ENCODE data around the gene POLR3H. TPM values are rescaled to one million over a fixed set of nuclear protein-coding genes. Genes with fewer than 3 reads are reported as not detected.

The POLR3H gene
- total RNA-seq, 1 donor from 2014 or later, result 44.5 TPM

DNA sequence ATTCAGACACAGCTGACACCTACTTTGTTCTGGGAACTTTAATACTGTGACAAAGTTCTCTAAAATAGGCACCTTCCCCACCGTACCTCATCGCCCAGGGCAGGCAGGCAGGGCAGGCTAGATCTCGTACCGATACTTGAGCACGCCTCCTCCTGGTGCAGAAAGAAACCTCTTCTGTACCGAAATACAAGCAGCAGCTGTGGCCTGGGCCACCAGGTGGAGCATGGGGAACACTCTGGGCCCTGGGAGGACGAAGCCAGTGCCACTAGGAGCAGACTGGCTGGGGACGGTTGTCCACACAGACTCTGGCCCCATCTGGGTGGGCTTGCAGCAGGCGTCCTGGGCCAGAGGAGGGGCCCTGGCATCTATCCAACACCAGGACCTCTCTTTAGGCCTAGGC, 32.6 kb upstream of the POLR3H start:
- FAIRE-seq (no peak), DNase-seq (ENCODE audit: low read depth) (no peak)
- Histone ChIP-seq H3K4me3 (ENCODE audit: insufficient read depth, low read depth, low read length) (no peak overlapping the region), H3K4me2 (ENCODE audit: low read length) (no peak overlapping the region), H3K27me3 (ENCODE audit: insufficient read depth, low read length) (no peaks in the 10 kb centered on the region), H2AFZ (ENCODE audit: low read depth, low read length) (no peak overlapping the region), H3K79me2 (ENCODE audit: insufficient read depth, low read length) (no peaks in the 10 kb centered on the region), H3K27ac (ENCODE audit: low read depth, low read length) (no peak overlapping the region), H3K9ac (ENCODE audit: low read length) (no peak overlapping the region), H3K9me3 (ENCODE audit: insufficient read depth, low read depth, low read length) (no peaks in the 10 kb centered on the region), H3K36me3 (ENCODE audit: insufficient read depth, low read length) (peaks cover 5% of the 10 kb centered on the region), H4K20me1 (ENCODE audit: insufficient read depth, low read length) (peaks cover 8% of the 10 kb centered on the region), H3K4me1 (ENCODE audit: insufficient read depth, low read length) (no peaks in the 10 kb centered on the region)
- Mint-ChIP-seq H3K27ac (ENCODE audit: unreplicated experiment) (no peak overlapping the region), H3K4me3 (ENCODE audit: unreplicated experiment) (no peak overlapping the region), H3K9me3 (ENCODE audit: unreplicated experiment) (no peaks in the 10 kb centered on the region), H3K27me3 (ENCODE audit: low read depth, unreplicated experiment) (no peaks in the 10 kb centered on the region), H3K36me3 (ENCODE audit: low read depth, unreplicated experiment) (peaks cover 14% of the 10 kb centered on the region), H3K4me1 (ENCODE audit: low read depth, unreplicated experiment) (no peaks in the 10 kb centered on the region)
- TF ChIP-seq, protein P1, sequence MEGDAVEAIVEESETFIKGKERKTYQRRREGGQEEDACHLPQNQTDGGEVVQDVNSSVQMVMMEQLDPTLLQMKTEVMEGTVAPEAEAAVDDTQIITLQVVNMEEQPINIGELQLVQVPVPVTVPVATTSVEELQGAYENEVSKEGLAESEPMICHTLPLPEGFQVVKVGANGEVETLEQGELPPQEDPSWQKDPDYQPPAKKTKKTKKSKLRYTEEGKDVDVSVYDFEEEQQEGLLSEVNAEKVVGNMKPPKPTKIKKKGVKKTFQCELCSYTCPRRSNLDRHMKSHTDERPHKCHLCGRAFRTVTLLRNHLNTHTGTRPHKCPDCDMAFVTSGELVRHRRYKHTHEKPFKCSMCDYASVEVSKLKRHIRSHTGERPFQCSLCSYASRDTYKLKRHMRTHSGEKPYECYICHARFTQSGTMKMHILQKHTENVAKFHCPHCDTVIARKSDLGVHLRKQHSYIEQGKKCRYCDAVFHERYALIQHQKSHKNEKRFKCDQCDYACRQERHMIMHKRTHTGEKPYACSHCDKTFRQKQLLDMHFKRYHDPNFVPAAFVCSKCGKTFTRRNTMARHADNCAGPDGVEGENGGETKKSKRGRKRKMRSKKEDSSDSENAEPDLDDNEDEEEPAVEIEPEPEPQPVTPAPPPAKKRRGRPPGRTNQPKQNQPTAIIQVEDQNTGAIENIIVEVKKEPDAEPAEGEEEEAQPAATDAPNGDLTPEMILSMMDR (IDR thresholded peaks at IDR 0.05; ENCODE audit: insufficient read depth, low read depth, low read length), result peak; percentile 39
- TF ChIP-seq EZH2 (IDR thresholded peaks at IDR 0.05; ENCODE audit: insufficient read depth, low read length), result no peak

DNA sequence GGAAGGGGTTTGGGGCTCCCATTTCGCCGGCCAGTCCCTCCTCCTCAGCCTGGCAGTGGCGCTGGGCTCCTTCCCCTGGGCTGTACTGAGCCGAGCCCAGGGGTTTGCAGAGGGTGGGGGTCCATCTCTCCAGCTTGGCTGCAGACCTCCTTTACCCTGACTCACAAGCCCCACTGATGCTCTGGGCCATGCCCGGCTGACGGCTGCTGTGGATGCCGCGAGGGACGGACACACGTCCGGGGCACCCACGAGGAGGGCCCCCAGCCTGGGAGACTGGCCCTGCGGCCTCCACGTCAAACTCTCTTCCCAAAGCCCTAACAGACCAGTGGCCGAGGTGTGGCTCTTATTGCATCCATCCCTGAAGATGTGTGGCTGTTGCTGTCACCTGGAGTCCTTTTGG, 31.3 kb upstream of the POLR3H start:
- H3K9ac ChIP-seq (ENCODE audit: low read length), result no peak overlapping the region
- no peaks in the 10 kb centered on the region for H3K4me1 ChIP-seq (ENCODE audit: insufficient read depth, low read length)
- H4K20me1 ChIP-seq (ENCODE audit: insufficient read depth, low read length), result peaks cover 8% of the 10 kb centered on the region
- H3K27me3 ChIP-seq (ENCODE audit: insufficient read depth, low read length), result no peaks in the 10 kb centered on the region
- H3K36me3 Mint-ChIP-seq (ENCODE audit: low read depth, unreplicated experiment), result peaks cover 16% of the 10 kb centered on the region
- H3K4me2 ChIP-seq (ENCODE audit: low read length), result no peak overlapping the region
- H3K27ac ChIP-seq (ENCODE audit: low read depth, low read length), result no peak overlapping the region
- H3K4me1 Mint-ChIP-seq (ENCODE audit: low read depth, unreplicated experiment), result no peaks in the 10 kb centered on the region
- H3K4me3 ChIP-seq (ENCODE audit: insufficient read depth, low read depth, low read length), result no peak overlapping the region
- H3K79me2 ChIP-seq (ENCODE audit: insufficient read depth, low read length), result no peaks in the 10 kb centered on the region
- DNase-seq (ENCODE audit: low read depth) (no peak), FAIRE-seq (no peak)
- H3K36me3 ChIP-seq (ENCODE audit: insufficient read depth, low read length), result peaks cover 5% of the 10 kb centered on the region
- H3K9me3 Mint-ChIP-seq (ENCODE audit: unreplicated experiment), result no peaks in the 10 kb centered on the region
- H3K4me3 Mint-ChIP-seq (ENCODE audit: unreplicated experiment), result no peak overlapping the region
- no peak for TF ChIP-seq EZH2 (IDR thresholded peaks at IDR 0.05; ENCODE audit: insufficient read depth, low read length)
- TF ChIP-seq, protein P1 (IDR thresholded peaks at IDR 0.05; ENCODE audit: insufficient read depth, low read depth, low read length), result no peak
- no peaks in the 10 kb centered on the region for H3K9me3 ChIP-seq (ENCODE audit: insufficient read depth, low read depth, low read length)
- no peak overlapping the region for H2AFZ ChIP-seq (ENCODE audit: low read depth, low read length)
- H3K27me3 Mint-ChIP-seq (ENCODE audit: low read depth, unreplicated experiment), result no peaks in the 10 kb centered on the region
- H3K27ac Mint-ChIP-seq (ENCODE audit: unreplicated experiment), result no peak overlapping the region

DNA sequence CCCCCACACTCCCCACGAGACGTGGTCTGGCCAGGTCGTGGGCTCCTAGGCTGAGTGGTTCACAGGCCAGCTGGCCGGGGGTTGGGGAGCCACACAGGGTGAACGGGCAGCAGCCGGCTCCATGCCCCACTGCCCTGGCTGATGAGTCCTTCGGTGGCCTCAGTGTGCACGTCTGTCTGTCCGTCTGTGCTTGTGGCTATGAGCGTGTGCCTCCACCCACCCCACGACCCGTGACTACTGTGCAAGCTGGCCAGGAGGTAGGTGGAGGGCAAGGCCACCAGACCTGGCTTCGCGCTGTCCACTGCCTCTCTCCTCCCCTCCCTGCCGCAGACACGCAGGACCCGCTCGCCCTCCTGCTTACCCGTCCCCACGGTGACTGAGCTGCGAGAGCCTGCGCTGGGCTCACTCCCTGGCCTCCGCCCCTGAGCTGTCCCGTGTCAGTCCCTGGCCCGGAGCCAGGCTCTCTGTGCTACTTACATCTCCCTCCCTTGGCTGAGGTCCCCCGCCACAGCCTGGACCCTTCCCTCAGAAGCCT, 30.6 kb upstream of the POLR3H start:
- Histone ChIP-seq H3K79me2 (ENCODE audit: insufficient read depth, low read length) (no peaks in the 10 kb centered on the region), H2AFZ (ENCODE audit: low read depth, low read length) (no peak overlapping the region), H3K9ac (ENCODE audit: low read length) (no peak overlapping the region), H3K27me3 (ENCODE audit: insufficient read depth, low read length) (no peaks in the 10 kb centered on the region), H3K36me3 (ENCODE audit: insufficient read depth, low read length) (peaks cover 5% of the 10 kb centered on the region), H3K9me3 (ENCODE audit: insufficient read depth, low read depth, low read length) (no peaks in the 10 kb centered on the region), H3K4me1 (ENCODE audit: insufficient read depth, low read length) (no peaks in the 10 kb centered on the region), H3K4me3 (ENCODE audit: insufficient read depth, low read depth, low read length) (no peak overlapping the region), H4K20me1 (ENCODE audit: insufficient read depth, low read length) (peaks cover 7% of the 10 kb centered on the region), H3K4me2 (ENCODE audit: low read length) (no peak overlapping the region), H3K27ac (ENCODE audit: low read depth, low read length) (no peak overlapping the region)
- Mint-ChIP-seq H3K4me1 (ENCODE audit: low read depth, unreplicated experiment) (no peaks in the 10 kb centered on the region), H3K36me3 (ENCODE audit: low read depth, unreplicated experiment) (peaks cover 16% of the 10 kb centered on the region), H3K27me3 (ENCODE audit: low read depth, unreplicated experiment) (no peaks in the 10 kb centered on the region), H3K27ac (ENCODE audit: unreplicated experiment) (no peak overlapping the region), H3K9me3 (ENCODE audit: unreplicated experiment) (no peaks in the 10 kb centered on the region), H3K4me3 (ENCODE audit: unreplicated experiment) (no peak overlapping the region)
- TF ChIP-seq, protein P1 (IDR thresholded peaks at IDR 0.05; ENCODE audit: insufficient read depth, low read depth, low read length), result no peak
- TF ChIP-seq EZH2 (IDR thresholded peaks at IDR 0.05; ENCODE audit: insufficient read depth, low read length), result no peak
- DNase-seq (ENCODE audit: low read depth), result no peak
- FAIRE-seq, result no peak

Data from astrocyte (in vitro differentiated cells and primary cell).